Osteocyte (in vitro differentiated cells): Measurements from ENCODE around the gene CYFIP1. TPM values are rescaled to one million over a fixed set of nuclear protein-coding genes. Genes with fewer than 3 reads are reported as not detected.

Experiments used
- DNase-seq: peaks from one replicate; pipeline ENCODE4 v3.0.0; 2021; ENCODE audit warnings: mixed read lengths; ENCODE audit not compliant: unreplicated experiment; ENCODE audit errors: extremely low spot score
- H3K27ac Mint-ChIP-seq: one replicate; pipeline ENCODE4 v1.8.0; 2021; ENCODE audit warnings: mild to moderate bottlenecking, mixed read lengths; ENCODE audit not compliant: unreplicated experiment
- H3K27me3 Mint-ChIP-seq: one replicate; pipeline ENCODE4 v1.8.0; 2021; ENCODE audit warnings: mixed read lengths; ENCODE audit not compliant: unreplicated experiment
- H3K36me3 Mint-ChIP-seq: one replicate; pipeline ENCODE4 v1.8.0; 2021; ENCODE audit warnings: mixed read lengths; ENCODE audit not compliant: unreplicated experiment
- H3K4me1 Mint-ChIP-seq: one replicate; pipeline ENCODE4 v1.8.0; 2021; ENCODE audit warnings: mixed read lengths; ENCODE audit not compliant: unreplicated experiment
- H3K4me3 Mint-ChIP-seq: one replicate; pipeline ENCODE4 v1.8.0; 2021; ENCODE audit warnings: mild to moderate bottlenecking, moderate library complexity, mixed read lengths; ENCODE audit not compliant: unreplicated experiment
- H3K9me3 Mint-ChIP-seq: one replicate; pipeline ENCODE4 v1.8.0; 2021; ENCODE audit warnings: mixed read lengths; ENCODE audit not compliant: unreplicated experiment
- CTCF ChIP-seq: fragments of 200-600 bp; sonication (generic); IDR thresholded peaks from 2 replicates; pipeline ENCODE4 v1.5.0; 2021; ENCODE audit warnings: antibody characterized with exemption, mild to moderate bottlenecking, moderate library complexity
- total RNA-seq: library from RNA; stranded (reverse); gene quantifications from 2 replicates; pipeline ENCODE4 v1.2.1, GENCODE V29; 2021

CYFIP1 gene
- total RNA-seq, 1 donor from 2014 or later = 118 TPM

DNA sequence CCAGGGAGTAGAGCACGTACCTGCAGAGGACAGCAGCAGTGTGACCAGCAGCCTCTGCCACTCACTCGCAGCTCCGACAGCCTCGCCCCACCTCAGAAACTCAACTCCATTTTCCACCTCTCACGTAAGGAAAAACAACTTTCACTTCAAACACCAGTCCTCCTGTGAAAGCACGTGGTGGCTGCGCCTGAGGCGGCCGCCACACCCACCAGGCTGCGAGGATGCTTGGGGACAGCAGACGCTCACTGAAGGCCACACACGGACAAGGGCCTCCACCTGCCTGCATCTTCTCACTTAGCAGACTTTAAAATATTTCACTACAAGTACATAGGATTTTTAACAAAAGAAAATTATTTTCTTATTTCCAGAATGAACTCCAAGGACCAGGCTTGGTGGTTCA lies 67.9 kb downstream of the CYFIP1 start:
- TF ChIP-seq CTCF = no peak
- H3K27ac Mint-ChIP-seq = no peak overlapping the region
- H3K27me3 Mint-ChIP-seq = no peaks in the 10 kb centered on the region
- H3K4me1 Mint-ChIP-seq = no peaks in the 10 kb centered on the region
- H3K4me3 Mint-ChIP-seq = no peak overlapping the region
- H3K9me3 Mint-ChIP-seq = no peaks in the 10 kb centered on the region
- no peak for DNase-seq
- H3K36me3 Mint-ChIP-seq = peaks cover 64% of the 10 kb centered on the region

DNA sequence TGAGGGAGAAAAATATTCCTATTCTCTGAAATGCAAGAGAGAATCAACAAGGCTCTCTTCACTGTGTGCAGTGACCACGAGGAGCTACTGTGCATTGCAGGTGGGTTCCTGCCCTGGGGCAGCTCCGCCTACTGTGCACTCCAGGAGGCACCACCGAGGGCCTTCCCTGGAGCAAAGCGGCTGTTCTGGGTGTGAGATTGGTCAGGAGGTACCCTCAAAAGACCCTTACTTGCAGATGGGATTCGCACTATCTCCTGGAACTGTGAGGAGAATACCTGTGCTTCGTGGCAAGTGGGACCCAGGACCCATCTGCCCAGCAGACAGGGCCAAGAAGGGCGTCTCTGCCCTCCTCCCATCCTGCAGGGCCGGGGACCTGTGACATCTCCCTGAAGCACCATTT lies 68.9 kb downstream of the CYFIP1 start:
- DNase-seq = no peak
- no peaks in the 10 kb centered on the region for H3K27me3 Mint-ChIP-seq
- TF ChIP-seq CTCF = no peak
- no peaks in the 10 kb centered on the region for H3K9me3 Mint-ChIP-seq
- H3K36me3 Mint-ChIP-seq = peaks cover 57% of the 10 kb centered on the region
- no peaks in the 10 kb centered on the region for H3K4me1 Mint-ChIP-seq
- no peak overlapping the region for H3K4me3 Mint-ChIP-seq
- H3K27ac Mint-ChIP-seq = no peak overlapping the region

DNA sequence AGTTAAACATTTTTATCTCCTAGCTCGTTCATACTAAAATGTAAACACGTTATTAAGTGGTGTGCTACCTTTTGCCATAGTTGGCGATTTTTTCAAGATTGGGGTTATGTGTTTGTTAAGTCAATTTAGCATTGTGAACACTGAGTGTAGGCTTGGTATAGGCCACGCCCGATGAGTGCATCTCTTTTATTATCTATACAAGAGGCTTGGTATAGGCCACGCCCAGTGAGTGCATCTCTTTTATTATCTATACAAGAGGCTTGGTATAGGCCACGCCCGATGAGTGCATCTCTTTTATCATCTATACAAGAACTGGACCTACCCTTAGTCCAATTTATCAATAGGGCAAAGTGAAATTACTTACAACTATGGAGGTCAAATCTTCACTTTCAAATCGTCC lies 71.3 kb downstream of the CYFIP1 start:
- Mint-ChIP-seq H3K36me3 (peaks cover 50% of the 10 kb centered on the region), H3K27ac (no peak overlapping the region), H3K9me3 (no peaks in the 10 kb centered on the region), H3K4me3 (no peak overlapping the region), H3K4me1 (no peaks in the 10 kb centered on the region), H3K27me3 (no peaks in the 10 kb centered on the region)
- no peak for TF ChIP-seq CTCF
- DNase-seq = no peak

- Mint-ChIP-seq H3K36me3 (peaks cover 49% of the 10 kb centered on the region), H3K9me3 (no peaks in the 10 kb centered on the region), H3K27ac (no peak overlapping the region), H3K4me1 (no peaks in the 10 kb centered on the region), H3K4me3 (no peak overlapping the region), H3K27me3 (no peaks in the 10 kb centered on the region)
- no peak for DNase-seq
- TF ChIP-seq CTCF = no peak
Observed at GRCh38 chr15:22907161-22907950, 72.8 kb downstream of the CYFIP1 start.

DNA sequence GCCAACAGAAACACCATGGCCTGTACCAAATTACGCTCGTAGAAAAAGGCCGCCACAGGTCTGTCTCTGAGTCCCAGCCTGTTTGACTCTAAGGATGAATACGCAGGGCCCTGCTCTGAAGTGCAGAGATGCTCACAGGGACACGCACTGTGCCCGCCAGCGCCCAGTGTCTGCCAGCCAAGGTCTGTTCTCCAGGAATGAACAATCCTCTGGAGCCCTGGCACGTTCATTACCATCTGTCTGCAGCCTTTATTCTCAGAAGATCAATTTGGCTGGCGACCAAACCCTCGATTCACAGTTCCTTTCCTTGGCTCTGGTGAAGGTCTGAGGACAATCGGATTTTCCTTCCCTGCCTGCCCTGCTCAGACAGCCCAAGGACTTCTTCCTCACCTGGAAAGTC lies 75.4 kb downstream of the CYFIP1 start:
- Mint-ChIP-seq H3K4me1 (no peaks in the 10 kb centered on the region), H3K36me3 (peaks cover 44% of the 10 kb centered on the region), H3K27ac (no peak overlapping the region), H3K4me3 (no peak overlapping the region), H3K27me3 (no peaks in the 10 kb centered on the region), H3K9me3 (no peaks in the 10 kb centered on the region)
- TF ChIP-seq CTCF = no peak
- no peak for DNase-seq
